Progenitor cell of endocrine pancreas (in vitro differentiated cells): ENCODE data around the gene GPRC5D. TPM values are rescaled to one million over a fixed set of nuclear protein-coding genes. Genes with fewer than 3 reads are reported as not detected.

ENCODE experiments used
- DNase-seq: peaks from one replicate; pipeline ENCODE4 v3.0.0; 2021; ENCODE audit warnings: low spot score; ENCODE audit not compliant: unreplicated experiment
- H3K27ac Mint-ChIP-seq: 2 replicates; pipeline ENCODE4 v1.8.0; 2021; ENCODE audit warnings: mild to moderate bottlenecking, moderate library complexity, mixed read lengths
- H3K27me3 Mint-ChIP-seq: 2 replicates; pipeline ENCODE4 v1.8.0; 2021; ENCODE audit warnings: mixed read lengths
- H3K36me3 Mint-ChIP-seq: 2 replicates; pipeline ENCODE4 v1.8.0; 2022; ENCODE audit warnings: mixed read lengths; ENCODE audit not compliant: insufficient read depth
- H3K4me1 Mint-ChIP-seq: 2 replicates; pipeline ENCODE4 v1.8.0; 2021; ENCODE audit warnings: low read depth, mixed read lengths
- H3K4me3 Mint-ChIP-seq: 2 replicates; pipeline ENCODE4 v1.8.0; 2021; ENCODE audit warnings: low read depth, mild to moderate bottlenecking, moderate library complexity, mixed read lengths
- H3K9me3 Mint-ChIP-seq: 2 replicates; pipeline ENCODE4 v1.8.0; 2021; ENCODE audit warnings: low read depth, mixed read lengths
- CTCF ChIP-seq: fragments of 200-600 bp; sonication (generic); IDR thresholded peaks from one replicate; pipeline ENCODE4 v1.5.0; 2021; ENCODE audit warnings: antibody characterized with exemption, mild to moderate bottlenecking; ENCODE audit not compliant: unreplicated experiment
- total RNA-seq: library from RNA; stranded (reverse); gene quantifications from 2 replicates; pipeline ENCODE4 v1.2.1, GENCODE V29; 2021

Gene GPRC5D
- total RNA-seq, 1 donor from 2014 or later = not detected

DNA sequence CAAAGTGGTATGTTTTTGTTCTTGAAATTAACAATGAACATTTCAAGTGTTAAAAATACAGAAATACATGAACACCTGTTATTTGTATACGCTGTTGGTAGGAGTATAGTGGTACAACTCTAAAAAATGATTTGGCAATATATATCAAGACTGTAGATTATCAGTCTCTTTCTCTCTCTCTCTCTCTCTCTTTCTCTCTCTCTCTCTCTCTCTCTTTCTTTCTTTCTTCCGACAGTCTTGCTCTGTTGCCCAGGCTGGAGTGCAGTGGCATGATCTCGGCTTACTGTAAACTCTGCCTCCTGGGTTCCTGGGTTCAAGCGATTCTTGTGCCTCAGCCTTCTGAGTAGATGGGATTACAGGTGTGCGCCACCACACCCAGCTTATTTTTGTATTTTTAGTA lies 35.5 kb upstream of the GPRC5D start:
- peaks cover 24% of the 10 kb centered on the region for H3K36me3 Mint-ChIP-seq
- no peaks in the 10 kb centered on the region for H3K27me3 Mint-ChIP-seq
- no peaks in the 10 kb centered on the region for H3K9me3 Mint-ChIP-seq
- peaks cover 12% of the 10 kb centered on the region for H3K4me1 Mint-ChIP-seq
- H3K4me3 Mint-ChIP-seq = no peak overlapping the region
- DNase-seq = no peak
- H3K27ac Mint-ChIP-seq = no peak overlapping the region
- no peak for TF ChIP-seq CTCF

DNA sequence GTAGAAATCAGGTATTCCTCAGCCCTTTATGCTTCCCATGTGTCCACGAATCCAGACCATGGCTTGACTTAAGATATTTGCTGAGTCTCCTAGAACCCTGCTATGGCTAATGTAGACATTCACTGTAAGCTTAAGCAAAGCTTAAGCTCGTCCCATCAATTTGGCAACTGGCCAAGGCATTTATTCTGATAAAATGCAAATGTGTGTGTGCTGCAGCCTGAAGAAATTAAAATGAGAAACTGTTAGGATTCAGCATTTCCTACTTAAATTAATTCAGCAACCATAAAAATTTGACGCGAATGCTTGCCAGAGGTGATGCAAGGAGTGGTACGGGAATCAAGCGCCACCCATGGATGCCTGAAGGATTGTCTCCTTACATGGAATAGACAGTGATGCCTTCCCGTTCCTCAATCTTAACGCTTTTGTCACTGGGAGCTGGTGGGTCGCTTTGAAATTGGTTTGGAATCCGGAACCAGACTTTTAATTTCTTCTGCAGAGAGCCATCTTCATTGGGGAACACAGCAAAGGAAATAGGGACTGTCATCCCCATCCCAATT lies 34.9 kb upstream of the GPRC5D start:
- H3K27me3 Mint-ChIP-seq = no peaks in the 10 kb centered on the region
- no peak overlapping the region for H3K27ac Mint-ChIP-seq
- TF ChIP-seq CTCF = no peak
- DNase-seq = no peak
- peaks cover 12% of the 10 kb centered on the region for H3K4me1 Mint-ChIP-seq
- H3K4me3 Mint-ChIP-seq = no peak overlapping the region
- H3K9me3 Mint-ChIP-seq = no peaks in the 10 kb centered on the region
- H3K36me3 Mint-ChIP-seq = peaks cover 24% of the 10 kb centered on the region

- H3K36me3 Mint-ChIP-seq = peaks cover 22% of the 10 kb centered on the region
- no peak for DNase-seq
- H3K27me3 Mint-ChIP-seq = no peaks in the 10 kb centered on the region
- H3K9me3 Mint-ChIP-seq = no peaks in the 10 kb centered on the region
- peak; percentile 68 for TF ChIP-seq CTCF
- no peak overlapping the region for H3K27ac Mint-ChIP-seq
- H3K4me1 Mint-ChIP-seq = peaks cover 4% of the 10 kb centered on the region
- no peak overlapping the region for H3K4me3 Mint-ChIP-seq
These were observed 33.9 kb upstream of the GPRC5D start for GRCh38 chr12:12985817-12986408.

DNA sequence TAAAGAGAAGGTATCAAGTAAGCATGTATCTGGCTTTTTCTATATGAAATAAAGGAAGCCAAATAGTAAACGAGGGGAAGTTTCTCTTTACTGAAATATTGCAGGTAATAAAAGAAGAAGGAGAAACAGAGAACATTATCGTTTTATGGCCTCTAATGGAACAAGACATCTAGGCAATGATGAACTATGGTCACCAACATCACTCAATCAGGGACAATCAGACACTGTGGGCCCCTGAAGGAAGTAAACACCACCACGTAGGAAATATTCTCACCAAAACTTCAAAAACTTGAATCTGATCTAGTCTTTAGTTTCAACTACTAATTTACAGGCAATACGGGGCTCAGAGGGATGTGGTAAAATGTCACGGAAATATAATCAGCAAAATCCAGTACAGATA lies 32.2 kb upstream of the GPRC5D start:
- no peak for TF ChIP-seq CTCF
- no peak for DNase-seq
- H3K4me1 Mint-ChIP-seq = no peaks in the 10 kb centered on the region
- H3K27me3 Mint-ChIP-seq = no peaks in the 10 kb centered on the region
- no peak overlapping the region for H3K27ac Mint-ChIP-seq
- no peaks in the 10 kb centered on the region for H3K9me3 Mint-ChIP-seq
- peaks cover 20% of the 10 kb centered on the region for H3K36me3 Mint-ChIP-seq
- no peak overlapping the region for H3K4me3 Mint-ChIP-seq

GRCh38 chr12:12983420-12984035 lies 31.6 kb upstream of the GPRC5D start:
- H3K9me3 Mint-ChIP-seq = no peaks in the 10 kb centered on the region
- no peak for DNase-seq
- H3K27me3 Mint-ChIP-seq = no peaks in the 10 kb centered on the region
- peak; percentile 74 for TF ChIP-seq CTCF
- peaks cover 17% of the 10 kb centered on the region for H3K36me3 Mint-ChIP-seq
- no peak overlapping the region for H3K27ac Mint-ChIP-seq
- H3K4me3 Mint-ChIP-seq = no peak overlapping the region
- no peaks in the 10 kb centered on the region for H3K4me1 Mint-ChIP-seq
